GM23338 (cell line): ENCODE measurements around the gene TOM1L2. TPM values are rescaled to one million over a fixed set of nuclear protein-coding genes. Genes with fewer than 3 reads are reported as not detected.

Source experiments
- ATAC-seq: fragments of 200-7000 bp; cut with Tn5 transposase; 3 replicates; pipeline ENCODE4 v1.9.1; 2020
- DNase-seq: peaks from one replicate; pipeline ENCODE4 v3.0.0-alpha.2; 2015; ENCODE audit warnings: low spot score
- H2AFZ ChIP-seq: fragments of 200-600 bp; sonication (generic); 2 replicates; pipeline ENCODE4 v1.8.0; 2016; ENCODE audit warnings: antibody characterized with exemption, mild to moderate bottlenecking, moderate library complexity
- H3F3A ChIP-seq: fragments of 200-600 bp; sonication (generic); replicated peaks from 2 replicates; pipeline ENCODE4 v1.8.0; 2017; ENCODE audit warnings: antibody characterized with exemption, mixed run types, low read depth
- H3K27ac ChIP-seq: fragments of 200-600 bp; sonication (generic); 2 replicates; pipeline ENCODE4 v1.6.1; 2016; ENCODE audit warnings: low read depth
- H3K27me3 ChIP-seq: fragments of 200-600 bp; sonication (generic); 2 replicates; pipeline ENCODE4 v1.8.0; 2016; ENCODE audit warnings: mild to moderate bottlenecking, mixed run types, moderate library complexity; ENCODE audit not compliant: insufficient read depth
- H3K36me3 ChIP-seq: fragments of 200-600 bp; sonication (generic); 2 replicates; pipeline ENCODE4 v1.8.0; 2016; ENCODE audit warnings: mild to moderate bottlenecking; ENCODE audit not compliant: insufficient read depth
- H3K4me1 ChIP-seq: fragments of 200-600 bp; sonication (generic); 2 replicates; pipeline ENCODE4 v1.8.0; 2016; ENCODE audit warnings: mild to moderate bottlenecking, moderate library complexity; ENCODE audit not compliant: insufficient read depth
- H3K4me2 ChIP-seq: fragments of 200-600 bp; sonication (generic); 2 replicates; pipeline ENCODE4 v1.7.1; 2017; ENCODE audit warnings: mixed run types
- H3K4me3 ChIP-seq: fragments of 200-600 bp; sonication (generic); 2 replicates; pipeline ENCODE4 v1.6.1; 2016; ENCODE audit warnings: mixed run types
- H3K79me2 ChIP-seq: fragments of 200-600 bp; sonication (generic); replicated peaks from 2 replicates; pipeline ENCODE4 v1.8.0; 2017; ENCODE audit warnings: mild to moderate bottlenecking; ENCODE audit not compliant: insufficient read depth
- H3K9me2 ChIP-seq: fragments of 200-600 bp; sonication (generic); 2 replicates; pipeline ENCODE4 v1.8.0; 2017; ENCODE audit not compliant: insufficient read depth
- H4K20me1 ChIP-seq: fragments of 200-600 bp; sonication (generic); replicated peaks from 2 replicates; pipeline ENCODE4 v1.8.0; 2017; ENCODE audit warnings: mild to moderate bottlenecking; ENCODE audit not compliant: insufficient read depth
- H3K27ac Mint-ChIP-seq: 2 replicates; pipeline ENCODE4 v1.8.0; 2020; ENCODE audit warnings: inconsistent platforms, mild to moderate bottlenecking, moderate library complexity, mixed read lengths
- H3K27me3 Mint-ChIP-seq: 3 replicates; pipeline ENCODE4 v1.8.0; 2022; ENCODE audit warnings: low read depth, mild to moderate bottlenecking, moderate library complexity, mixed read lengths, inconsistent platforms; ENCODE audit not compliant: insufficient read depth, poor library complexity
- H3K36me3 Mint-ChIP-seq: 3 replicates; pipeline ENCODE4 v1.8.0; 2021; ENCODE audit warnings: low read depth, mild to moderate bottlenecking, inconsistent platforms, moderate library complexity, mixed read lengths
- H3K4me1 Mint-ChIP-seq: 3 replicates; pipeline ENCODE4 v1.8.0; 2020; ENCODE audit warnings: mild to moderate bottlenecking, inconsistent platforms, mixed read lengths
- H3K4me3 Mint-ChIP-seq: 3 replicates; pipeline ENCODE4 v1.8.0; 2021; ENCODE audit warnings: moderate library complexity, mild to moderate bottlenecking, inconsistent platforms, mixed read lengths
- H3K9me3 Mint-ChIP-seq: 3 replicates; pipeline ENCODE4 v1.8.0; 2020; ENCODE audit warnings: moderate library complexity, mild to moderate bottlenecking, inconsistent platforms, mixed read lengths
- CREB1 ChIP-seq: fragments of 250-450 bp; sonication (Bioruptor Pico); IDR thresholded peaks from 2 replicates; pipeline ENCODE4 v1.5.0; 2020; ENCODE audit warnings: low read depth, mild to moderate bottlenecking, moderate library complexity
- REST ChIP-seq: IDR thresholded peaks from one replicate; pipeline ENCODE4 v1.6.1; 2018; ENCODE audit warnings: antibody characterized with exemption; ENCODE audit not compliant: unreplicated experiment
- STAT1 ChIP-seq: IDR thresholded peaks from one replicate; pipeline ENCODE4 v1.6.1; 2016; ENCODE audit warnings: antibody characterized with exemption; ENCODE audit not compliant: unreplicated experiment
- ZNF114 ChIP-seq: fragments of 250-450 bp; sonication (Bioruptor Pico); IDR thresholded peaks from 2 replicates; pipeline ENCODE4 v1.5.0; 2020; ENCODE audit warnings: mild to moderate bottlenecking, moderate library complexity
- ZNF462 ChIP-seq: fragments of 250-450 bp; sonication (Bioruptor Pico); IDR thresholded peaks from 2 replicates; pipeline ENCODE4 v1.5.0; 2020; ENCODE audit warnings: mild to moderate bottlenecking, moderate library complexity
- polyA plus RNA-seq: library from polyadenylated mRNA; unstranded; fragments of >200 nt; fragmentation: Nextera tagmentation; extraction: Ambion mirVana; gene quantifications from 2 replicates; pipeline ENCODE4 v1.2.1, GENCODE V29; 2016
- total RNA-seq: library from RNA; depleted of rRNA; stranded (reverse); fragments of >200 nt; shearing (Covaris generic); gene quantifications from 2 replicates; pipeline ENCODE4 v1.2.3, GENCODE V29; 2014

The TOM1L2 gene
- total and polyA plus RNA-seq, 2 experiments from 2014 or later, result 3.3 TPM

GRCh38 chr17:17987901-17988300 lies 15.7 kb upstream of the TOM1L2 start (continued):
- TF ChIP-seq REST, result no peak

GRCh38 chr17:17987187-17987896 lies 15.1 kb upstream of the TOM1L2 start:
- Histone ChIP-seq H3K4me3 (no peak overlapping the region), H3K9me2 (no peaks in the 10 kb centered on the region), H3K36me3 (no peaks in the 10 kb centered on the region), H3K79me2 (no peaks in the 10 kb centered on the region), H3F3A (no peaks in the 10 kb centered on the region), H3K4me1 (no peaks in the 10 kb centered on the region), H3K27ac (no peak overlapping the region), H3K4me2 (no peak overlapping the region), H4K20me1 (no peaks in the 10 kb centered on the region), H2AFZ (no peak overlapping the region), H3K27me3 (no peaks in the 10 kb centered on the region)
- DNase-seq (no peak), ATAC-seq (no peak)
- Mint-ChIP-seq H3K27ac (no peak overlapping the region), H3K4me3 (no peak overlapping the region), H3K4me1 (no peaks in the 10 kb centered on the region; the same call in 2 of the 3 replicates), H3K9me3 (no peaks in the 10 kb centered on the region), H3K27me3 (peaks cover 2% of the 10 kb centered on the region), H3K36me3 (no peaks in the 10 kb centered on the region)
- TF ChIP-seq CREB1 (CRISPR knock-in tag), result no peak

GRCh38 chr17:17985555-17985954 lies 13.4 kb upstream of the TOM1L2 start:
- Histone ChIP-seq H3K4me2 (no peak overlapping the region), H3K79me2 (no peaks in the 10 kb centered on the region), H3K9me2 (no peaks in the 10 kb centered on the region), H3K27ac (no peak overlapping the region), H3K27me3 (no peaks in the 10 kb centered on the region), H3F3A (no peaks in the 10 kb centered on the region), H4K20me1 (no peaks in the 10 kb centered on the region), H3K4me3 (no peak overlapping the region), H2AFZ (no peak overlapping the region), H3K36me3 (no peaks in the 10 kb centered on the region), H3K4me1 (no peaks in the 10 kb centered on the region)
- no peak overlapping the region for H3K27ac Mint-ChIP-seq
- no peaks in the 10 kb centered on the region for H3K9me3 Mint-ChIP-seq
- ATAC-seq (peak; percentile 70), DNase-seq (peak; percentile 52)
- H3K27me3 Mint-ChIP-seq, result peaks cover 2% of the 10 kb centered on the region
- no peak overlapping the region for H3K4me3 Mint-ChIP-seq
- H3K4me1 Mint-ChIP-seq, result no peaks in the 10 kb centered on the region; the same call in 2 of the 3 replicates
- no peaks in the 10 kb centered on the region for H3K36me3 Mint-ChIP-seq
- TF ChIP-seq STAT1 (no peak), ZNF114 (CRISPR knock-in tag) (no peak), ZNF462 (CRISPR knock-in tag) (no peak), REST (no peak)
